Left renal cortex interstitium (tissue), 4 donors: ENCODE results near the gene HSPA4. TPM values are rescaled to one million over a fixed set of nuclear protein-coding genes. Genes with fewer than 3 reads are reported as not detected.
"Not testable (repeated sequence)": the region's sequence is repeated elsewhere in the genome, so short reads cannot be mapped to it uniquely, and the experiment has no call there.

Experiments used
- DNase-seq, 4 donors: peaks; one replicate each; pipeline ENCODE4 v3.0.0-alpha.2; 2013; ENCODE audit warnings: low read depth in 4 of 4, low spot score in 2 of 4, missing footprints in 1 of 4
- polyA plus RNA-seq, 4 donors: library from polyadenylated mRNA; unstranded; fragments of 120-200 nt; gene quantifications; one replicate each; pipeline ENCODE4 v1.2.1, GENCODE V29; 2013; ENCODE audit not compliant: insufficient read length in 4 of 4

The HSPA4 gene
- polyA plus RNA-seq, 4 donors: 110 to 155 (median 124) TPM

GRCh38 chr5:133085171-133085570, 33.4 kb downstream of the HSPA4 start:
- DNase-seq: not testable (repeated sequence)

GRCh38 chr5:133086366-133086875, 34.6 kb downstream of the HSPA4 start:
- no peak for DNase-seq

- DNase-seq: no peak
Observed at GRCh38 chr5:133088064-133088463, 36.3 kb downstream of the HSPA4 start.

GRCh38 chr5:133091034-133091433, 39.2 kb downstream of the HSPA4 start:
- DNase-seq: no peak

GRCh38 chr5:133106343-133106742, 54.5 kb downstream of the HSPA4 start:
- no peak for DNase-seq

GRCh38 chr5:133106761-133107572, 55.2 kb downstream of the HSPA4 start:
- DNase-seq: no peak

GRCh38 chr5:133108481-133108921, 56.7 kb downstream of the HSPA4 start:
- no peak for DNase-seq

- no peak for DNase-seq
Observed at GRCh38 chr5:133109655-133110483, 58.1 kb downstream of the HSPA4 start.

- no peak for DNase-seq
Observed at GRCh38 chr5:133110709-133111108, 58.9 kb downstream of the HSPA4 start.

GRCh38 chr5:133111299-133111698, 59.5 kb downstream of the HSPA4 start:
- DNase-seq: peak; percentile 52 to 78 (median 64)

GRCh38 chr5:133112026-133112660, 60.3 kb downstream of the HSPA4 start:
- DNase-seq: no peak

GRCh38 chr5:133113331-133114061, 61.7 kb downstream of the HSPA4 start:
- no peak for DNase-seq

GRCh38 chr5:133114166-133114932, 62.5 kb downstream of the HSPA4 start:
- DNase-seq: no peak

GRCh38 chr5:133114933-133115310, 63.1 kb downstream of the HSPA4 start:
- DNase-seq: no peak

GRCh38 chr5:133116601-133117000, 64.8 kb downstream of the HSPA4 start:
- no peak for DNase-seq

- no peak for DNase-seq
Observed at GRCh38 chr5:133117166-133117911, 65.5 kb downstream of the HSPA4 start.

- DNase-seq: no peak
Observed at GRCh38 chr5:133117912-133118445, 66.2 kb downstream of the HSPA4 start.

GRCh38 chr5:133118741-133119140, 66.9 kb downstream of the HSPA4 start:
- DNase-seq: no peak
